Ascending aorta (tissue), 2 donors: Measurements from ENCODE around the gene MROH2B. TPM values are rescaled to one million over a fixed set of nuclear protein-coding genes. Genes with fewer than 3 reads are reported as not detected.

Experiments
- DNase-seq, 2 donors: peaks; one replicate each; pipeline ENCODE4 v3.0.0-alpha.2; 2019; ENCODE audit warnings: low spot score in 2 of 2
- H3K27ac ChIP-seq, 2 donors: fragments of 200-600 bp; sonication (generic); one replicate each; pipeline ENCODE4 v1.5.1; 2016 to 2017; ENCODE audit warnings: mild to moderate bottlenecking in 1 of 2
- H3K27me3 ChIP-seq: fragments of 200-600 bp; sonication (generic); one replicate; pipeline ENCODE4 v1.5.1; 2017
- H3K36me3 ChIP-seq, 2 donors: fragments of 200-600 bp; sonication (generic); one replicate each; pipeline ENCODE4 v1.5.1; 2016
- H3K4me1 ChIP-seq, 2 donors: fragments of 200-600 bp; sonication (generic); one replicate each; pipeline ENCODE4 v1.5.1; 2016 to 2017; ENCODE audit warnings: mild to moderate bottlenecking in 1 of 2
- H3K4me3 ChIP-seq, 2 donors: fragments of 200-600 bp; sonication (generic); one replicate each; pipeline ENCODE4 v1.5.1; 2016 to 2017; ENCODE audit warnings: mild to moderate bottlenecking in 1 of 2
- H3K9me3 ChIP-seq, 2 donors: fragments of 200-600 bp; sonication (generic); one replicate each; pipeline ENCODE4 v1.5.1; 2016
- CTCF ChIP-seq, 3 experiments: fragments of 200-600 bp in 2 of 3; fragments of 450-650 bp in 1 of 3; sonication (generic) in 2 of 3; IDR thresholded peaks; one replicate each; pipeline ENCODE4 v1.5.1; 2016 to 2019; ENCODE audit warnings: antibody characterized with exemption in 3 of 3, mild to moderate bottlenecking in 1 of 3, moderate library complexity in 1 of 3
- intact Hi-C: fragments of 100-400 bp; cut with DNase I; formaldehyde crosslinking; loops from one replicate; pipeline ENCODE4 v1.15.1; 2023
- total RNA-seq: library from RNA; depleted of rRNA; stranded (reverse); fragments of >200 nt; gene quantifications from one replicate; pipeline ENCODE4 v1.1.0, GENCODE V29; 2016

The MROH2B gene
- total RNA-seq, 1 donor from 2014 or later = not detected

GRCh38 chr5:41109186-41109585 is 38.0 kb upstream of the MROH2B start:
- no peaks in the 10 kb centered on the region for H3K36me3 ChIP-seq
- no peaks in the 10 kb centered on the region for H3K27me3 ChIP-seq
- DNase-seq = no peak
- no peaks in the 10 kb centered on the region for H3K4me1 ChIP-seq
- intact Hi-C loops = no loop called here
- no peak for TF ChIP-seq CTCF (IDR thresholded peaks at IDR 0.05)
- peaks cover 0 to 2% of the 10 kb centered on the region in 2 donors for H3K9me3 ChIP-seq
- no peak overlapping the region for H3K27ac ChIP-seq
- no peak overlapping the region for H3K4me3 ChIP-seq

- no peak overlapping the region for H3K4me3 ChIP-seq
- no peak for TF ChIP-seq CTCF (IDR thresholded peaks at IDR 0.05)
- no peak overlapping the region for H3K27ac ChIP-seq
- no peaks in the 10 kb centered on the region for H3K9me3 ChIP-seq
- no peaks in the 10 kb centered on the region for H3K36me3 ChIP-seq
- H3K27me3 ChIP-seq = no peaks in the 10 kb centered on the region
- intact Hi-C loops = no loop called here
- H3K4me1 ChIP-seq = no peaks in the 10 kb centered on the region
- no peak for DNase-seq
Measured at GRCh38 chr5:41102341-41102740, 31.2 kb upstream of the MROH2B start.

- no peak for DNase-seq
- intact Hi-C loops = no loop called here
- Histone ChIP-seq H3K27me3 (no peaks in the 10 kb centered on the region), H3K9me3 (no peaks in the 10 kb centered on the region), H3K36me3 (no peaks in the 10 kb centered on the region), H3K4me1 (no peaks in the 10 kb centered on the region), H3K4me3 (no peak overlapping the region), H3K27ac (no peak overlapping the region)
- no peak for TF ChIP-seq CTCF (IDR thresholded peaks at IDR 0.05)
Measured at GRCh38 chr5:41097642-41098041, 26.5 kb upstream of the MROH2B start.

GRCh38 chr5:41095324-41096101 is 24.4 kb upstream of the MROH2B start:
- TF ChIP-seq CTCF (IDR thresholded peaks at IDR 0.05) = no peak
- intact Hi-C loops = no loop called here

GRCh38 chr5:41094871-41095270 is 23.7 kb upstream of the MROH2B start:
- H3K4me1 ChIP-seq = no peaks in the 10 kb centered on the region
- TF ChIP-seq CTCF (IDR thresholded peaks at IDR 0.05) = no peak
- no peak overlapping the region for H3K27ac ChIP-seq
- intact Hi-C loops = no loop called here
- H3K9me3 ChIP-seq = no peaks in the 10 kb centered on the region
- H3K4me3 ChIP-seq = no peak overlapping the region
- no peaks in the 10 kb centered on the region for H3K27me3 ChIP-seq
- no peaks in the 10 kb centered on the region for H3K36me3 ChIP-seq
- DNase-seq = no peak

More at GRCh38 chr5:41095324-41096101, 24.4 kb upstream of the MROH2B start:
- H3K27ac ChIP-seq = no peak overlapping the region
- no peaks in the 10 kb centered on the region for H3K4me1 ChIP-seq
- H3K27me3 ChIP-seq = no peaks in the 10 kb centered on the region
- no peak overlapping the region for H3K4me3 ChIP-seq
- no peaks in the 10 kb centered on the region for H3K9me3 ChIP-seq
- no peaks in the 10 kb centered on the region for H3K36me3 ChIP-seq
- DNase-seq = no peak
